ENCODE measurements around the gene BEX4. TPM values are rescaled to one million over a fixed set of nuclear protein-coding genes. Genes with fewer than 3 reads are reported as not detected.

The BEX4 gene
- total and polyA plus RNA-seq, 2 donors (not counting 3 experiments of a cell fraction or from before 2014, with no cell fraction given): 17.8 to 30.3 TPM

DNA sequence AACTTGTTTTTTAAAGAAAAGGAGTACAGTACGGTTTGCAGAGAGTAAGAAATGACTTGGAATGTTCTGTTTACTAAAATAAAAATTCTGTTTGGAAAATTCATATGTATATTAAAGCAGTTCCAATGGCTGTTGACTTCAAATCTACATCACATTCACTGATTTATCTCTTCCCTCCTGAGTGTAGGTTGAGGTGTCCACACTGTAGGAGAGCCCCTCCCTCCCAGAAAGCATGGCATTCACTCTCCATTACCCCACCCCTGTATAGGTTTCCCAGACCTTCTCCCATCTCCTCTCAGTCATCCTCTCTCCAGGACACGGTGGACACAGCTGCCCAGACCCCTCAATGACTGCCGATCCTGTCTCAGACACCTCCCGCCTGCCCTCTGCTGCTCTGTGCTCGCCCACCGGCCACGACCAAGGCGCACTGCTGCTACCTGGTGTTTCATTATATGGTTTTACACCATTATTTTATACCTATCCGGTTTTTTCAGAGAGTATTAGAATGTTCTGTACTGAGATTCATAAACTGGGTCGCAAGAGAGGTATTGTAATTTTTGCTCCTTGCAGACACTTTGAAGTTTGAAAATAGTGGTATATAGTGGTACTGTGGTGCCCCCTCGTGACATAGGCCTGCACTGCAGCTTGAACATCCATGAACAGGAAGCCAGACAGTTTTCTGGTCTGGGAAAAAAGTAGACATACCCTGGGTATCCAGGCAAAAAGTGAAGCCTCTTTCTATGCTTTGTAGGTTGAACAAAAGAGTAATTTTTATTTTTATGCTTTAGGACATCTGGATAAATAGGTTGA, 38.8 kb upstream of the BEX4 start:
- H3K9ac ChIP-seq (replicated peaks; ENCODE audit: extremely low read depth, insufficient read depth, low read length): no peak overlapping the region
- no peaks in the 10 kb centered on the region for H3K27me3 ChIP-seq (ENCODE audit: control insufficient read depth in 2 of 2, insufficient read depth in 2 of 2, low read length in 2 of 2)
- no TSS peak for BruUV-seq (replicated peaks)
- no peaks in the 10 kb centered on the region for H4K20me1 ChIP-seq (replicated peaks; ENCODE audit: control insufficient read depth, extremely low read depth, insufficient read depth, low read length)
- TF ChIP-seq CTCF (IDR thresholded peaks at IDR 0.05; ENCODE audit: extremely low read depth in 1 of 2, insufficient read depth in 1 of 2, low read depth in 1 of 2, low read length in 2 of 2) (peak; percentile 60 to 68), EZH2 (IDR thresholded peaks at IDR 0.05; ENCODE audit: borderline replicate concordance, low read depth, low read length, severe bottlenecking) (no peak)
- H3K4me2 ChIP-seq (ENCODE audit: insufficient read depth, low read length): peak overlapping the region; percentile 1
- peak; percentile 62 for DNase-seq (ENCODE audit: low read depth, low spot score)
- ChIA-PET POLR2A (no interaction called here), CTCF (interaction anchor here (0.9 to 4.3 kb wide), 7 partner anchors 15 to 1108 kb away, joined by 3 to 68 read pairs (median 5); no protein-coding TSS in a partner anchor)
- H3K79me2 ChIP-seq (ENCODE audit: control insufficient read depth, insufficient read depth, low read length): no peaks in the 10 kb centered on the region
- H3K36me3 ChIP-seq (ENCODE audit: control insufficient read depth in 2 of 2, extremely low read depth in 1 of 2, insufficient read depth in 2 of 2, low read length in 2 of 2): no peaks in the 10 kb centered on the region
- no peaks in the 10 kb centered on the region for H3K9me3 ChIP-seq (replicated peaks; ENCODE audit: control insufficient read depth, insufficient read depth, low read length)
- H3K4me3 ChIP-seq (replicated peaks in 1 of 3; ENCODE audit: insufficient read depth in 1 of 3, low read depth in 1 of 3, low read length in 3 of 3): no peak overlapping the region
- H3K4me1 ChIP-seq (ENCODE audit: control insufficient read depth, extremely low read depth, insufficient read depth, low read length): no peaks in the 10 kb centered on the region
- intact Hi-C loops (cut with micrococcal nuclease): loop anchor here (1.0 kb wide), 1 partner anchor 225 kb away; no protein-coding TSS in a partner anchor
- dilution Hi-C loops (cut with MboI; ENCODE audit: extremely low pct_ligation_motif_present, low sequenced_read_pairs): no loop called here
- H3K27ac ChIP-seq (ENCODE audit: insufficient read depth, low read depth, low read length): no peak overlapping the region
- no peak for FAIRE-seq
- H2AFZ ChIP-seq (ENCODE audit: low read depth, low read length): peak overlapping the region; percentile 28
- no peaks in the 10 kb centered on the region for H3K9me1 ChIP-seq (replicated peaks; ENCODE audit: control insufficient read depth, extremely low read depth, insufficient read depth, low read length)

GRCh38 chrX:103177556-103177955, 37.4 kb upstream of the BEX4 start:
- H3K4me2 ChIP-seq (ENCODE audit: insufficient read depth, low read length): no peak overlapping the region
- POLR2A ChIA-PET: no interaction called here
- CTCF ChIA-PET: interaction anchor here (1.2 to 4.3 kb wide), 3 partner anchors 226 to 288 kb away, joined by 4 to 68 read pairs (median 17); no protein-coding TSS in a partner anchor
- no peaks in the 10 kb centered on the region for H3K27me3 ChIP-seq (ENCODE audit: control insufficient read depth in 2 of 2, insufficient read depth in 2 of 2, low read length in 2 of 2)
- no peaks in the 10 kb centered on the region for H3K79me2 ChIP-seq (ENCODE audit: control insufficient read depth, insufficient read depth, low read length)
- no peak overlapping the region for H2AFZ ChIP-seq (ENCODE audit: low read depth, low read length)
- no peaks in the 10 kb centered on the region for H3K9me1 ChIP-seq (replicated peaks; ENCODE audit: control insufficient read depth, extremely low read depth, insufficient read depth, low read length)
- BruUV-seq (replicated peaks): no TSS peak
- no peaks in the 10 kb centered on the region for H4K20me1 ChIP-seq (replicated peaks; ENCODE audit: control insufficient read depth, extremely low read depth, insufficient read depth, low read length)
- H3K36me3 ChIP-seq (ENCODE audit: control insufficient read depth in 2 of 2, extremely low read depth in 1 of 2, insufficient read depth in 2 of 2, low read length in 2 of 2): no peaks in the 10 kb centered on the region
- H3K4me3 ChIP-seq (replicated peaks in 1 of 3; ENCODE audit: insufficient read depth in 1 of 3, low read depth in 1 of 3, low read length in 3 of 3): no peak overlapping the region
- no peak for FAIRE-seq
- H3K9ac ChIP-seq (replicated peaks; ENCODE audit: extremely low read depth, insufficient read depth, low read length): no peak overlapping the region
- H3K4me1 ChIP-seq (ENCODE audit: control insufficient read depth, extremely low read depth, insufficient read depth, low read length): no peaks in the 10 kb centered on the region
- intact Hi-C loops (cut with micrococcal nuclease) (no loop called here), dilution Hi-C loops (cut with MboI; ENCODE audit: extremely low pct_ligation_motif_present, low sequenced_read_pairs) (no loop called here)
- no peak overlapping the region for H3K27ac ChIP-seq (ENCODE audit: insufficient read depth, low read depth, low read length)
- DNase-seq (ENCODE audit: low read depth, low spot score): no peak
- no peaks in the 10 kb centered on the region for H3K9me3 ChIP-seq (replicated peaks; ENCODE audit: control insufficient read depth, insufficient read depth, low read length)
- TF ChIP-seq CTCF (IDR thresholded peaks at IDR 0.05; ENCODE audit: extremely low read depth in 1 of 2, insufficient read depth in 1 of 2, low read depth in 1 of 2, low read length in 2 of 2): no peak

All from endothelial cell of umbilical vein (primary cell).